Astrocyte (in vitro differentiated cells and primary cell): ENCODE results near the gene S100A16.

Experiments used
- EZH2 ChIP-seq: IDR thresholded peaks from 2 replicates; pipeline ENCODE4 v1.6.1; 2012; ENCODE audit warnings: mild to moderate bottlenecking, low read length, inconsistent platforms; ENCODE audit not compliant: insufficient read depth
- TF ChIP-seq, protein P1 (sequence below): IDR thresholded peaks from 2 replicates; pipeline ENCODE4 v1.5.1; 2011; ENCODE audit warnings: low read depth, mild to moderate bottlenecking, inconsistent platforms, low read length, moderate library complexity; ENCODE audit not compliant: insufficient read depth

DNA sequence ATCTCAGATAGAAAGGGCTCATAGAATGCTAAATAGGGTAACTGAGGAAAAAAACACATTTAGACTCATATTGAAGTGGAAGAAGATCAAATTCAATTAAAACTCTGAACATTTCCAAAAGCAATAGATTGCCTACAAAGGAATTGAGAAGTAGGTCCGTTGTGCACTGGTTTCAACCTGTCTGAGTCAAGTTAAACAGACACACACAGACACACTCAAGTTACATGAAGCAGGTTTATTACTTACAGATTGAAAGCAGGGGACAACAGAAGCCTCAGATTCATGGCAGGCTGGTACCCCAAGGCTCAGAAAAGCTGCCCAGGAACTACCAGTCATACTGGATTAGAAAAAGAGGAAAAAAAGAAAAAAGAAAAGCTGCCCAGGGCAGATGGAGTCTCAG is 26.6 kb downstream of the S100A16 start:
- TF ChIP-seq, protein P1, sequence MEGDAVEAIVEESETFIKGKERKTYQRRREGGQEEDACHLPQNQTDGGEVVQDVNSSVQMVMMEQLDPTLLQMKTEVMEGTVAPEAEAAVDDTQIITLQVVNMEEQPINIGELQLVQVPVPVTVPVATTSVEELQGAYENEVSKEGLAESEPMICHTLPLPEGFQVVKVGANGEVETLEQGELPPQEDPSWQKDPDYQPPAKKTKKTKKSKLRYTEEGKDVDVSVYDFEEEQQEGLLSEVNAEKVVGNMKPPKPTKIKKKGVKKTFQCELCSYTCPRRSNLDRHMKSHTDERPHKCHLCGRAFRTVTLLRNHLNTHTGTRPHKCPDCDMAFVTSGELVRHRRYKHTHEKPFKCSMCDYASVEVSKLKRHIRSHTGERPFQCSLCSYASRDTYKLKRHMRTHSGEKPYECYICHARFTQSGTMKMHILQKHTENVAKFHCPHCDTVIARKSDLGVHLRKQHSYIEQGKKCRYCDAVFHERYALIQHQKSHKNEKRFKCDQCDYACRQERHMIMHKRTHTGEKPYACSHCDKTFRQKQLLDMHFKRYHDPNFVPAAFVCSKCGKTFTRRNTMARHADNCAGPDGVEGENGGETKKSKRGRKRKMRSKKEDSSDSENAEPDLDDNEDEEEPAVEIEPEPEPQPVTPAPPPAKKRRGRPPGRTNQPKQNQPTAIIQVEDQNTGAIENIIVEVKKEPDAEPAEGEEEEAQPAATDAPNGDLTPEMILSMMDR = no peak
- no peak for TF ChIP-seq EZH2
